MM.1S (cell line): ENCODE measurements around the gene ATP6AP1.

ENCODE experiments used
- DNase-seq: peaks from one replicate; pipeline ENCODE4 v3.0.0-alpha.2; 2015
- H2AFZ ChIP-seq: fragments of 300-600 bp; sonication (generic); 2 replicates; pipeline ENCODE4 v1.6.0; 2016; ENCODE audit warnings: antibody characterized with exemption, low read length
- H3F3A ChIP-seq: fragments of 300-600 bp; sonication (generic); 2 replicates; pipeline ENCODE4 v1.6.1; 2016; ENCODE audit warnings: mild to moderate bottlenecking, antibody characterized with exemption, low read length, moderate library complexity, mixed read lengths; ENCODE audit not compliant: insufficient read depth
- H3K27ac ChIP-seq: fragments of 300-600 bp; sonication (generic); 2 replicates; pipeline ENCODE4 v1.5.1; 2016; ENCODE audit warnings: mild to moderate bottlenecking, low read length
- H3K27me3 ChIP-seq: fragments of 300-600 bp; sonication (generic); replicated peaks from 2 replicates; pipeline ENCODE4 v1.6.0; 2016; ENCODE audit warnings: low read length; ENCODE audit not compliant: insufficient read depth
- H3K36me3 ChIP-seq: fragments of 300-600 bp; sonication (generic); replicated peaks from 2 replicates; pipeline ENCODE4 v1.6.1; 2016; ENCODE audit warnings: mild to moderate bottlenecking, low read length, mixed read lengths; ENCODE audit not compliant: insufficient read depth
- H3K4me1 ChIP-seq: fragments of 300-600 bp; sonication (generic); 2 replicates; pipeline ENCODE4 v1.6.1; 2016; ENCODE audit warnings: low read length, mixed read lengths
- H3K4me2 ChIP-seq: fragments of 300-600 bp; sonication (generic); 2 replicates; pipeline ENCODE4 v1.6.0; 2016; ENCODE audit warnings: low read depth, low read length
- H3K4me3 ChIP-seq: fragments of 300-600 bp; sonication (generic); 2 replicates; pipeline ENCODE4 v1.5.1; 2016; ENCODE audit warnings: low read length, mixed read lengths
- H3K79me2 ChIP-seq: fragments of 300-600 bp; sonication (generic); 2 replicates; pipeline ENCODE4 v1.6.1; 2016; ENCODE audit warnings: mixed run types, low read length, mixed read lengths
- H3K9ac ChIP-seq: fragments of 300-600 bp; sonication (generic); 2 replicates; pipeline ENCODE4 v1.6.1; 2016; ENCODE audit warnings: low read length, mixed read lengths
- H3K9me2 ChIP-seq: fragments of 300-600 bp; sonication (generic); replicated peaks from 2 replicates; pipeline ENCODE4 v1.6.1; 2016; ENCODE audit warnings: mild to moderate bottlenecking, low read length, mixed read lengths; ENCODE audit not compliant: insufficient read depth
- H3K9me3 ChIP-seq: fragments of 300-600 bp; sonication (generic); replicated peaks from 2 replicates; pipeline ENCODE4 v1.6.1; 2016; ENCODE audit warnings: mild to moderate bottlenecking, low read length, mixed read lengths; ENCODE audit not compliant: insufficient read depth
- H4K20me1 ChIP-seq: fragments of 300-600 bp; sonication (generic); 2 replicates; pipeline ENCODE4 v1.6.1; 2016; ENCODE audit warnings: mild to moderate bottlenecking, low read length, moderate library complexity, mixed read lengths; ENCODE audit not compliant: insufficient read depth
- CTCF ChIP-seq: fragments of 300-600 bp; sonication (generic); IDR thresholded peaks from 2 replicates; pipeline ENCODE4 v1.5.1; 2016; ENCODE audit warnings: antibody characterized with exemption, low read length, mixed read lengths
- EZH2 ChIP-seq: fragments of 300-600 bp; sonication (generic); optimal IDR thresholded peaks from 2 replicates; pipeline ENCODE3; 2017; ENCODE audit warnings: low read depth, mild to moderate bottlenecking, antibody characterized with exemption, low read length, mixed read lengths
- EZH2phosphoT487 ChIP-seq: fragments of 300-600 bp; sonication (generic); IDR thresholded peaks from 2 replicates; pipeline ENCODE4 v1.6.1; 2018; ENCODE audit warnings: antibody characterized with exemption, low read length

Gene ATP6AP1

DNA sequence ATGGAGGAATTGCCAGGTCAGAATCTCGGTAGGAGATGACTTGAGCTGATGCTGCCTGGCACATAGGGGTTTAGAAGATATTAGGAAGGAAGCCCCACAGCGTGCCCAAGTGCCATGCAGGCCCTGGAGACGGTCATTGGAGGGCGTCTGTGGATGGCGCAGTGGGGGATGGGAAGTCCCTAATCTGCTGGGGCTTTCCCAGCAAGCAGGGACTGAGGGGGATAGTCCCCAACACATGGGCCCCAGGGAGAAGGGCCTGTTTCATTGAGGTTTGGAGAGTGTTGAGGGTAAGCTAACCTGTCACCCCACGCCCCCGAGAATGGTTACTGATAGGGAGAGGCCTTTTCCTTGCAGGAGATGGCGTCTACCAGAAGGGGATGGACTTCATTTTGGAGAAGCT lies 9.3 kb upstream of the ATP6AP1 start:
- DNase-seq = no peak
- no peaks in the 10 kb centered on the region for H3K9me2 ChIP-seq
- no peak for TF ChIP-seq EZH2phosphoT487
- no peak for TF ChIP-seq CTCF
- TF ChIP-seq EZH2 = no peak
- no peaks in the 10 kb centered on the region for H3K79me2 ChIP-seq
- no peak overlapping the region for H3K27ac ChIP-seq
- no peaks in the 10 kb centered on the region for H3K9me3 ChIP-seq
- H3K36me3 ChIP-seq = no peaks in the 10 kb centered on the region
- H3K27me3 ChIP-seq = no peaks in the 10 kb centered on the region
- no peak overlapping the region for H3K4me2 ChIP-seq
- no peaks in the 10 kb centered on the region for H4K20me1 ChIP-seq
- no peak overlapping the region for H3K4me3 ChIP-seq
- no peaks in the 10 kb centered on the region for H3K4me1 ChIP-seq
- H2AFZ ChIP-seq = no peak overlapping the region
- no peaks in the 10 kb centered on the region for H3F3A ChIP-seq
- H3K9ac ChIP-seq = no peak overlapping the region

- no peaks in the 10 kb centered on the region for H3K27me3 ChIP-seq
- no peaks in the 10 kb centered on the region for H4K20me1 ChIP-seq
- H3K9ac ChIP-seq = no peak overlapping the region
- H3K9me3 ChIP-seq = no peaks in the 10 kb centered on the region
- no peak for DNase-seq
- no peaks in the 10 kb centered on the region for H3K79me2 ChIP-seq
- no peak overlapping the region for H2AFZ ChIP-seq
- H3F3A ChIP-seq = no peaks in the 10 kb centered on the region
- H3K27ac ChIP-seq = no peak overlapping the region
- H3K4me1 ChIP-seq = no peaks in the 10 kb centered on the region
- TF ChIP-seq EZH2 (no peak), CTCF (no peak), EZH2phosphoT487 (no peak)
- H3K4me2 ChIP-seq = no peak overlapping the region
- no peaks in the 10 kb centered on the region for H3K9me2 ChIP-seq
- no peak overlapping the region for H3K4me3 ChIP-seq
- no peaks in the 10 kb centered on the region for H3K36me3 ChIP-seq
These were observed 8.6 kb upstream of the ATP6AP1 start for GRCh38 chrX:154419688-154420401.

DNA sequence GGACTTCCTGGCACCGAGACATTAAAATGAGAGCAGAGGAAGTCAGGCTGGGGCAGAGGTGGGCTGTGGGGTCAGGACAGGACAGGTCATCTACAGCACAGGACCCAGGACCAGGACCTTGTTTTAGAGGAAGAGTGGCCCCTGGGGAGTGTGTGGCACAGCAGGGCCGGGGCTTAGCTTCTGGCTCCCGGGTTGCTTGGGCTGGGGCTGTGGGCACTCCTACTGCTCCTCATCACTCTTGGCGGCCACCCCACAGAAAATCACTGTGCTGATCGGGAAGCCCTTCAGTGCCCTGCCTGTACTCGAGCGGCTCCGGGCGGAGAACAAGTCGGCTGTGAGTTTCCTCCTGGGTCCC lies 8.1 kb upstream of the ATP6AP1 start:
- Histone ChIP-seq H3F3A (no peaks in the 10 kb centered on the region), H4K20me1 (no peaks in the 10 kb centered on the region), H3K9ac (no peak overlapping the region), H2AFZ (no peak overlapping the region), H3K27me3 (no peaks in the 10 kb centered on the region), H3K36me3 (no peaks in the 10 kb centered on the region), H3K4me3 (no peak overlapping the region), H3K9me2 (no peaks in the 10 kb centered on the region), H3K4me1 (no peaks in the 10 kb centered on the region), H3K9me3 (no peaks in the 10 kb centered on the region), H3K79me2 (no peaks in the 10 kb centered on the region), H3K4me2 (no peak overlapping the region), H3K27ac (no peak overlapping the region)
- TF ChIP-seq CTCF (no peak), EZH2phosphoT487 (no peak), EZH2 (no peak)
- DNase-seq = no peak
